ENCODE data around the gene MICA.

DNA sequence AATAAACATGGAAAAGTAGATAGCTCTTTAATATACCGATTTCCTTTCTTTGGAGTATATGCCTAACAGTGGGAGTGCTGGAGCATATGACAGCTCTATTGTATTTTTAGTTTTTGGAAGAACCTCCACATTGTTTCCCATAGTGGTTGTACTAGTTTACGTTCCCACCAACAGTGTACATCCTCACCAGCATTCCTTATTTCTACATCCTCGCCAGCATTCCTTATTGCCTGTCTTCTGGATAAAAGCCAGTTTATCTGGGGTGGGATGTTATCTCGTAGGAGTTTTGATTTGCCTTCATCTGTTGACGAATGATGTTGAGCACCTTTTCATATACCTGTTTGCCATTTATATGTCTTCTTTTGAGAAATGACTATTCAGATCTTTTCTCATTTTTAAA lies 2.6 kb downstream of the MICA start:
- TF ChIP-seq ZBTB1 (tag by site-specific recombination; IDR thresholded peaks at IDR 0.05) (no peak), ZNF140 (tag by site-specific recombination; IDR thresholded peaks at IDR 0.05) (no peak), CTCF (tag by site-specific recombination; IDR thresholded peaks at IDR 0.05) (no peak), ZNF48 (tag by site-specific recombination; IDR thresholded peaks at IDR 0.05) (no peak), ZNF707 (tag by site-specific recombination; IDR thresholded peaks at IDR 0.05) (no peak), ZNF121 (tag by site-specific recombination; IDR thresholded peaks at IDR 0.05) (no peak), ZNF670 (tag by site-specific recombination; IDR thresholded peaks at IDR 0.05; ENCODE audit: low read depth) (no peak), ZNF146 (tag by site-specific recombination; IDR thresholded peaks at IDR 0.05) (no peak), ZNF510 (tag by site-specific recombination; IDR thresholded peaks at IDR 0.05; ENCODE audit: insufficient replicate concordance) (no peak), ZNF10 (tag by site-specific recombination; IDR thresholded peaks at IDR 0.05) (no peak), YY1 (tag by site-specific recombination; IDR thresholded peaks at IDR 0.05) (no peak), ZNF19 (tag by site-specific recombination; IDR thresholded peaks at IDR 0.05; ENCODE audit: low read depth) (no peak), ZNF274 (IDR thresholded peaks at IDR 0.05; ENCODE audit: low read length) (no peak), ZNF274 (tag by site-specific recombination; IDR thresholded peaks at IDR 0.05; ENCODE audit: borderline replicate concordance) (no peak), ZNF133 (tag by site-specific recombination; IDR thresholded peaks at IDR 0.05) (no peak)
